ENCODE results near the gene MEI1.

Gene MEI1

GRCh38 chr22:41845380-41846267 is 146.3 kb downstream of the MEI1 start:
- no peak for DNase-seq

DNA sequence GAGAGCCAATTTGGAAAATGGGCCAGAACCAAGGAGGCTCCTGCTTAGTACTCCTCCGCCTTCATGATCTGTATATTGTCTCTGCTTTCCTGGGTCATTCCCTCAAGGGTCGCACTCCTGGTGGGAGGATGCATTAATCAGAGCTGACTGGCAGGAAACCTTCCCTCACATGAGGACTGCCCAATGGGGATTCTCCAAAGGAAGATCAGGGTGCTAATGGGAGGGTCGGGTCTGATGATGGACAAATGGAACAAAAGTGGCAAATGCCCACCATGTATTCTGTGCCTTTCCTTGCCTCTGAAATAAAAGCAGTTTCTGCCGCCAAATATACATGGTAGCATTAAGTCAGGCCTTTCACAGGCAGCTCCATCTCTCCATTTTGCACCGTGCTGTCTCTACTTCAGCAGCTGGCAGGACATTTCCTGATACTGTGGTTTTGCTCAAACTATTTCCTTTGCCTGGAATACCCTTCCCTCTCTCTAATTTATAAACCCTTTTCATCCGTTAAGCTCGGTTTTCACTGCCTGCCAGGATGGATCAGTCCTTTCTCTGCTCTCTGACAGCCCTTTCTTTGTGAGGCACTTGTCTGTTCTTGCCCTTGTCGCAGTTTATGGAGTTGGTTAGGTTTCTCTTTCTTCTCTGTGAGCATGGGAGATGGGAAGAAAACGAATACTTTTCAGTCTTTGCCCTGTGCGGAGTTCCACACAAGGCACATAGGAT is 147.1 kb downstream of the MEI1 start:
- DNase-seq = no peak

- DNase-seq = no peak
Observed at GRCh38 chr22:41847300-41847699, 148.0 kb downstream of the MEI1 start.

GRCh38 chr22:41848468-41848867 is 149.2 kb downstream of the MEI1 start:
- no peak for DNase-seq
